ENCODE data around the gene STH.
"Not testable (repeated sequence)": the region's sequence is repeated elsewhere in the genome, so short reads cannot be mapped to it uniquely, and the experiment has no call there.

GRCh38 chr17:46006082-46006481 lies 7.0 kb downstream of the STH start:
- not testable (repeated sequence) for TF ChIP-seq CTCF, EP300 (IDR thresholded peaks at IDR 0.05)
